Heart left ventricle (tissue), 16 donors: ENCODE data around the gene DOCK1. TPM values are rescaled to one million over a fixed set of nuclear protein-coding genes. Genes with fewer than 3 reads are reported as not detected.

ENCODE experiments used
- ATAC-seq, 4 donors: fragments of 200-7000 bp; cut with Tn5 transposase; one replicate each; pipeline ENCODE4 v1.9.1; 2020 to 2022; ENCODE audit warnings: moderate library complexity in 4 of 4, mild to moderate bottlenecking in 3 of 4, moderate number of reproducible peaks in 1 of 4
- DNase-seq, 5 donors: peaks; one replicate each; pipeline ENCODE4 v3.0.0-alpha.2; 2020
- H3K27ac ChIP-seq, 12 donors: fragments of 200-600 bp; sonication (generic) in 4 of 12; one replicate each; pipeline versions ENCODE4 v1.5.0 to v1.8.0; 2016 to 2022; ENCODE audit warnings: mild to moderate bottlenecking in 2 of 12
- H3K27me3 ChIP-seq, 9 donors: fragments of 200-600 bp; sonication (generic) in 2 of 9; one replicate each; pipeline versions ENCODE4 v1.5.1 to v1.8.0; 2016 to 2022; ENCODE audit warnings: mild to moderate bottlenecking in 3 of 9
- H3K36me3 ChIP-seq, 9 donors: fragments of 200-600 bp; sonication (generic) in 2 of 9; one replicate each; pipeline versions ENCODE4 v1.5.0 to v1.8.0; 2018 to 2022; ENCODE audit warnings: mild to moderate bottlenecking in 2 of 9
- H3K4me1 ChIP-seq, 12 donors: fragments of 200-600 bp; sonication (generic) in 4 of 12; one replicate each; pipeline versions ENCODE4 v1.5.0 to v1.8.0; 2016 to 2022; ENCODE audit warnings: mild to moderate bottlenecking in 3 of 12
- H3K4me3 ChIP-seq, 12 donors: fragments of 200-600 bp; sonication (generic) in 4 of 12; one replicate each; pipeline versions ENCODE4 v1.5.0 to v1.8.0; 2017 to 2022; ENCODE audit warnings: mild to moderate bottlenecking in 9 of 12, moderate library complexity in 4 of 12
- H3K9me3 ChIP-seq, 12 donors: fragments of 200-600 bp; sonication (generic) in 4 of 12; one replicate each; pipeline versions ENCODE4 v1.5.0 to v1.8.0; 2016 to 2022; ENCODE audit warnings: mild to moderate bottlenecking in 1 of 12
- POLR2A ChIP-seq, 2 donors: fragments of 450-650 bp; IDR thresholded peaks; one replicate each; pipeline ENCODE4 v1.6.1; 2017; ENCODE audit warnings: antibody characterized with exemption in 2 of 2, mild to moderate bottlenecking in 2 of 2, moderate library complexity in 2 of 2
- WGBS, 4 donors: extraction: QIAGEN DNeasy Blood & Tissue Kit in 2 of 4; methylation state at CpG; one replicate each; pipeline versions ENCODE4 v1.1.5 to v1.1.7; 2013 to 2018; 5-methylcytosine and 5-hydroxymethylcytosine counted together
- intact Hi-C, 10 donors: fragments of 100-400 bp; cut with DNase I; formaldehyde crosslinking; loops; one replicate each; pipeline versions ENCODE4 v1.11.1 to v1.14.2; 2022
- polyA plus RNA-seq, 2 donors: library from polyadenylated mRNA; stranded (reverse); fragments of 200-250 nt; gene quantifications; one replicate each; pipeline ENCODE4 v1.2.3, GENCODE V29; 2013
- total RNA-seq, 9 donors: library from RNA; depleted of rRNA in 2 of 9; stranded (reverse); fragments of >200 nt in 2 of 9; fragmentation: NEBNext Ultra II Directional in 3 of 9; extraction: Animal tissue kit (Norgen Biotek cat#: 25700) in 3 of 9; gene quantifications; one replicate each; pipeline versions ENCODE4 v1.1.0 to v1.2.4, GENCODE V29; 2016 to 2023
- TF ChIP-seq, protein P1 (sequence below), 12 donors: fragments of 200-600 bp; sonication (generic) in 4 of 12; IDR thresholded peaks; one replicate each; pipeline versions ENCODE4 v1.5.0 to v1.8.0; 2018 to 2022; ENCODE audit warnings: antibody characterized with exemption in 12 of 12, mild to moderate bottlenecking in 5 of 12
- donor health status: ischemic (EF 13 %, LVEDD 7.1; RV severe dilation, severe dysfunction).
- donor health status: healthy with polysubstance abuse.
- donor health status: DM: no; HTN: yes; CAD: no.
- donor health status: DM: no; HTN: no; CAD: no.
- donor health status: ischemic (EF 25% LVEDD 6.9; RV normal size, moderate dysfunction).
- donor health status: ischemic (EF 25% LVEDD 5.7; RV mildly dilated, moderate dysfunction).
- donor health status: healthy.
- donor health status: DM: yes; HTN: yes; CAD: no.
- donor health status: ischemic (EF 35%, LVEDD 5.7; RV mildly dilated, moderate dysfunction).
- donor health status: nonischemic (EF 11% LVEDD 7.7; RV severe dilation, severe dysfunction).
- donor health status: DM: yes; HTN: yes; CAD: no.
- donor health status: PGD.
- donor health status: ischemic (EF 29% LVEDD 5.4; RV normal size, mild dysfunction).
- donor health status: nonischemic (EF 23%, LVEDD 6.1; RV moderate dilation, normal function).

Gene DOCK1
- total and polyA plus RNA-seq, 11 donors: 5.0 to 31.6 (median 18.6) TPM

DNA sequence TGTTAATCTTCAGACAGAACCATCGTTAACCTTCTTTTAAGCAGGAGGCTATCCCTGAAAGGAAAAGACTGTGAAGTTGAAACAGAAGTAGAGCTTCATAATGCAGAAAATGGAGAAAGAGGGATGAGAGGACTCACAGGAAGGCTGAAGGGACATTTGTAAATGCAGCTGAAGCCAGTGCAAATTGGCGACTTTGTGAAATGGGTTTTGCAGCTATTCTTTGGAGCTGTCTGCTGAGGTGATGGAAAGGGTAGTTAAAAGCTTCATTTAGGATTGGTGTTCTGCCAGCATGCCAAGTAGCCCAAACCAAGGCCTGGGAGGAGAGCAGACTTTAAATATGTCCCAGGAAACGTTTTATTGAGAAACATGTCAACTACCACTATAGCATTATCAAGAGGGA, 168.4 kb downstream of the DOCK1 start:
- Histone ChIP-seq H3K27ac (no peak overlapping the region), H3K4me1 (no peaks in the 10 kb centered on the region), H3K9me3 (no peaks in the 10 kb centered on the region), H3K36me3 (peaks cover 0 to 80% (median 39%) of the 10 kb centered on the region in 9 donors), H3K4me3 (no peak overlapping the region), H3K27me3 (no peaks in the 10 kb centered on the region)
- WGBS, 4 donors: 91 to 98% (median 96%) methylated on average over 3 of the region's 3 CpGs
- intact Hi-C loops: no loop called here
- ATAC-seq (no peak), DNase-seq (no peak)
- no peak for TF ChIP-seq POLR2A (IDR thresholded peaks at IDR 0.05)
- TF ChIP-seq, protein P1, sequence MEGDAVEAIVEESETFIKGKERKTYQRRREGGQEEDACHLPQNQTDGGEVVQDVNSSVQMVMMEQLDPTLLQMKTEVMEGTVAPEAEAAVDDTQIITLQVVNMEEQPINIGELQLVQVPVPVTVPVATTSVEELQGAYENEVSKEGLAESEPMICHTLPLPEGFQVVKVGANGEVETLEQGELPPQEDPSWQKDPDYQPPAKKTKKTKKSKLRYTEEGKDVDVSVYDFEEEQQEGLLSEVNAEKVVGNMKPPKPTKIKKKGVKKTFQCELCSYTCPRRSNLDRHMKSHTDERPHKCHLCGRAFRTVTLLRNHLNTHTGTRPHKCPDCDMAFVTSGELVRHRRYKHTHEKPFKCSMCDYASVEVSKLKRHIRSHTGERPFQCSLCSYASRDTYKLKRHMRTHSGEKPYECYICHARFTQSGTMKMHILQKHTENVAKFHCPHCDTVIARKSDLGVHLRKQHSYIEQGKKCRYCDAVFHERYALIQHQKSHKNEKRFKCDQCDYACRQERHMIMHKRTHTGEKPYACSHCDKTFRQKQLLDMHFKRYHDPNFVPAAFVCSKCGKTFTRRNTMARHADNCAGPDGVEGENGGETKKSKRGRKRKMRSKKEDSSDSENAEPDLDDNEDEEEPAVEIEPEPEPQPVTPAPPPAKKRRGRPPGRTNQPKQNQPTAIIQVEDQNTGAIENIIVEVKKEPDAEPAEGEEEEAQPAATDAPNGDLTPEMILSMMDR (IDR thresholded peaks at IDR 0.05): no peak

DNA sequence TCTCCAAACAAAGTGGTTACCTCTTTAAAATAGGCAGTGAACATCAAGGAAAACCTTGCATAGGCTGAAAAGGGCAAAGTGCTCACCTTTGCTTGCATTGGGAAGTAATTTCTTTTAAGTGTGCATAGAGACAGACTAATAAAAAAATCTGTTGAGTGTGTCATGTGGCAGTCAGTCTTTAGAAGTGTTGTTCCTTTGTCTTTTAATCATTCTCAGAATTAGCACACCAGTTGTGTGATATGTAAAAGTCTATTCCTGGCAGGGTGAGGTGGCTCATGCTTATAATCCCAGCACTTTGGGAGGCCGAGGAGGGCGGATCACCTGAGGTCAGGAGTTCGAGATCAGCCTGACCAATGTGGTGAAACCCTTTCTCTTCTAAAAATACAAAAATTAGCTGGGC, 174.2 kb downstream of the DOCK1 start:
- intact Hi-C loops: no loop called here
- no peak overlapping the region for H3K4me3 ChIP-seq
- no peaks in the 10 kb centered on the region for H3K9me3 ChIP-seq
- ATAC-seq: no peak
- H3K27me3 ChIP-seq: no peaks in the 10 kb centered on the region
- TF ChIP-seq POLR2A (IDR thresholded peaks at IDR 0.05): no peak
- TF ChIP-seq, protein P1 (IDR thresholded peaks at IDR 0.05): no peak
- peaks cover 0 to 42% (median 13%) of the 10 kb centered on the region in 9 donors for H3K36me3 ChIP-seq
- peaks cover 0 to 4% (median 0%) of the 10 kb centered on the region in 12 donors for H3K4me1 ChIP-seq
- no peak overlapping the region for H3K27ac ChIP-seq
- WGBS, 4 donors: 90 to 99% (median 92%) methylated on average over 3 of the region's 3 CpGs
- no peak for DNase-seq

DNA sequence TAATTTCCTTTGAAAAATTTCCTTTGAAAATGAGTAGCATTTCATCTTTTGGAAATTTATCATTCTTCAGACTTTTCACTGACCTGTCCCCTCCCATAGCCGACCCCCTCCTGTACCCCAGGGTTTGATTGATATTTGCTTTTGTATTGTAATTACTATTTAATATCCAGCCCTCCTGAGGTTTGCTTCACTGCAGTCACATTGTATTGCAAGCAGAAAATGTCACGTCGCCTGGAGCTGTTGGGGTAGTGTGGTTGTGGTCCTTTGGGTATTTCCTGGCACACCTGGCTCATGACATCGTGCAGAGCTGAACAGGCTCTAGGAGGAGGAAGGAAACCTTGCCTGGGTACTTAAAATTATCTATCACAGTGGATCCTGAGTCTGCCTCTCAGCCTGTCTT, 175.1 kb downstream of the DOCK1 start:
- peaks cover 0 to 35% (median 11%) of the 10 kb centered on the region in 9 donors for H3K36me3 ChIP-seq
- TF ChIP-seq, protein P1 (IDR thresholded peaks at IDR 0.05): no peak
- TF ChIP-seq POLR2A (IDR thresholded peaks at IDR 0.05): no peak
- ATAC-seq (no peak), DNase-seq (no peak)
- 57 to 75% (median 70%) methylated on average over 4 of the region's 4 CpGs for WGBS, 4 donors
- no peak overlapping the region for H3K4me3 ChIP-seq
- H3K9me3 ChIP-seq: no peaks in the 10 kb centered on the region
- no peak overlapping the region for H3K27ac ChIP-seq
- intact Hi-C loops: no loop called here
- H3K27me3 ChIP-seq: no peaks in the 10 kb centered on the region
- peaks cover 0 to 4% (median 0%) of the 10 kb centered on the region in 12 donors for H3K4me1 ChIP-seq

DNA sequence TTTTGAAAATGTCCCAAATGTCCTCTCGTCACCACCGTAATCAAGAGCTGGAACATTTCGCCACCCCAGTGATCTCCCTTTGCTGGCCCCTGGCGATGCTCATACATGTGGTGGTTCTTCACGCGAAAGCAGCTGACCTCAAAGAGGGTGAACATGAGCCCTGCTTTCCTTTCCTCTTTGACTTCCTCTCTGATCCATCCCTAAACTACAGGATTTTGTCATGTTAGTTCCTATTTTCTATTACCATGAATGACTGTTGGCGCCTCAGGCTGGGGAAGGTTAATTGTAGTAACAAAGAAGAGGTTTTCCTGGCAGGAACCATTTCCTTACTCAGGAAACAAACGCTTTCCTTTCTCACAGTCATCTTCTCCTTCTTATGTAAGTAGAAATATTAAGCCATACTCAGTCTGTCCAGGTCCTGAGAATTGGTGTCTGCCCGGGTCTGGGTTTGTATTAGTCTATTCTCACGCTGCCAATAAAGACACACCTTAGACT, 176.7 kb downstream of the DOCK1 start:
- no peak overlapping the region for H3K27ac ChIP-seq
- intact Hi-C loops: no loop called here
- H3K4me1 ChIP-seq: peaks cover 0 to 4% (median 0%) of the 10 kb centered on the region in 12 donors
- no peak overlapping the region for H3K4me3 ChIP-seq
- no peaks in the 10 kb centered on the region for H3K27me3 ChIP-seq
- 81 to 84% (median 81%) methylated on average over 10 of the region's 10 CpGs for WGBS, 4 donors
- H3K9me3 ChIP-seq: no peaks in the 10 kb centered on the region
- no peak for ATAC-seq
- peaks cover 0 to 19% (median 3%) of the 10 kb centered on the region in 9 donors for H3K36me3 ChIP-seq
- TF ChIP-seq POLR2A (IDR thresholded peaks at IDR 0.05): no peak
- TF ChIP-seq, protein P1 (IDR thresholded peaks at IDR 0.05): no peak
- DNase-seq: no peak
